Measurements from ENCODE around the gene EML6. TPM values are rescaled to one million over a fixed set of nuclear protein-coding genes. Genes with fewer than 3 reads are reported as not detected.

EML6 gene
- total RNA-seq, 1 experiment from 2014 or later: 15.7 TPM

DNA sequence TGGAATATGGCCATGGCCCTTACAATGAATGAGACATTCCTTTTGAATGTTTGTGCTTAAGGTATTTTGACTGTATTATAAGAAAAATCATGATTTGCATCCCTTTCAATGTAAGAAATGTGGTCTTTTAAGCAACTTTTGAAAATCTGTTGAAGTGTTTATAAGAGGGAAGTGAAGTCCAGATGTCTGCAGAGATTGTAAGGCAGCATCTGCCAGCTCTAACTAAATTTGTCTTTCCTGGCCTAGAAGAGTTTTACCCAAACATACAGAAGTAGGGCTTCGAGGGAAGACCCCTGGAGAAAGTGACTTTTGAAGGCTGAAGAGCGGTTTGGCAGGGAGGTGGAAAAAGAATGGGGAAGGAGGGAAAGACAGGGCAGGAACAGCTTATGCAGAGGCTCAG is 12.2 kb downstream of the EML6 start:
- intact Hi-C loops (cut with micrococcal nuclease): no loop called here
- ATAC-seq (no peak), DNase-seq (no peak)
- Histone ChIP-seq H2AFZ (ENCODE audit: low read length) (no peak overlapping the region), H3K27me3 (ENCODE audit: low read length) (no peaks in the 10 kb centered on the region), H3K4me1 (ENCODE audit: insufficient read depth, low read length) (no peaks in the 10 kb centered on the region), H3K27ac (ENCODE audit: low read length) (no peak overlapping the region), H3F3A (ENCODE audit: low read length, unreplicated experiment) (no peaks in the 10 kb centered on the region), H3K9me3 (ENCODE audit: low read length) (no peaks in the 10 kb centered on the region), H3K79me2 (ENCODE audit: low read length) (no peaks in the 10 kb centered on the region), H4K20me1 (ENCODE audit: low read length) (no peaks in the 10 kb centered on the region), H3K9me2 (replicated peaks; ENCODE audit: low read length) (no peaks in the 10 kb centered on the region), H3K4me3 (ENCODE audit: low read length) (no peak overlapping the region), H3K4me2 (ENCODE audit: low read length) (no peak overlapping the region), H3K36me3 (ENCODE audit: low read depth, low read length) (no peaks in the 10 kb centered on the region), H3K9ac (ENCODE audit: low read length) (no peak overlapping the region)
- no TSS peak for BruUV-seq (replicated peaks)
- ChIA-PET CTCF (no interaction called here), POLR2A (ENCODE audit: unreplicated experiment) (no interaction called here)
- TF ChIP-seq EZH2 (IDR thresholded peaks at IDR 0.05; ENCODE audit: low read length, unreplicated experiment) (no peak), EZH2phosphoT487 (IDR thresholded peaks at IDR 0.05; ENCODE audit: borderline replicate concordance, low read length) (no peak)
- TF ChIP-seq, protein P1, sequence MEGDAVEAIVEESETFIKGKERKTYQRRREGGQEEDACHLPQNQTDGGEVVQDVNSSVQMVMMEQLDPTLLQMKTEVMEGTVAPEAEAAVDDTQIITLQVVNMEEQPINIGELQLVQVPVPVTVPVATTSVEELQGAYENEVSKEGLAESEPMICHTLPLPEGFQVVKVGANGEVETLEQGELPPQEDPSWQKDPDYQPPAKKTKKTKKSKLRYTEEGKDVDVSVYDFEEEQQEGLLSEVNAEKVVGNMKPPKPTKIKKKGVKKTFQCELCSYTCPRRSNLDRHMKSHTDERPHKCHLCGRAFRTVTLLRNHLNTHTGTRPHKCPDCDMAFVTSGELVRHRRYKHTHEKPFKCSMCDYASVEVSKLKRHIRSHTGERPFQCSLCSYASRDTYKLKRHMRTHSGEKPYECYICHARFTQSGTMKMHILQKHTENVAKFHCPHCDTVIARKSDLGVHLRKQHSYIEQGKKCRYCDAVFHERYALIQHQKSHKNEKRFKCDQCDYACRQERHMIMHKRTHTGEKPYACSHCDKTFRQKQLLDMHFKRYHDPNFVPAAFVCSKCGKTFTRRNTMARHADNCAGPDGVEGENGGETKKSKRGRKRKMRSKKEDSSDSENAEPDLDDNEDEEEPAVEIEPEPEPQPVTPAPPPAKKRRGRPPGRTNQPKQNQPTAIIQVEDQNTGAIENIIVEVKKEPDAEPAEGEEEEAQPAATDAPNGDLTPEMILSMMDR (conservative IDR thresholded peaks at IDR 0.05; ENCODE audit: low read depth, low read length): no peak

DNA sequence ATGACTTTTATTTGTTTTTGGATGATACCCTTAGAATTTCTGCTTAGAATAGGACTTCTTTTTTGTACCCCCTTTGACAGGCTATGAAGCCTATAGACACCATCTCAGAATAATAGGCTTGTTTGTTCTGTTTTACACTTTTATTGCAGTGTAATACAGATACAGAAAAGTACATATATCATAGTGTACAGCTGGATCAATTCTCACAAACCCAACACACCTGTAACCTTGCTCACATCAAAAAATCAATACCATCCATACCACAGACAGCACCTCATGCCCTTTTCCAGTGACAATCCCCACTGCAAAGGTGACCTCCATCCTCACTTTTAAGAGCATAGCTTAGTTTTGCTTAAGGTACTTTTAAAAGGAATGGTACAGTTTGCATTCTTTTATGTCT is 14.8 kb downstream of the EML6 start:
- no peak for ATAC-seq
- no peaks in the 10 kb centered on the region for H3K9me2 ChIP-seq (replicated peaks; ENCODE audit: low read length)
- POLR2A ChIA-PET (ENCODE audit: unreplicated experiment): no interaction called here
- H3K27ac ChIP-seq (ENCODE audit: low read length): no peak overlapping the region
- H3K4me1 ChIP-seq (ENCODE audit: insufficient read depth, low read length): no peaks in the 10 kb centered on the region
- CTCF ChIA-PET: no interaction called here
- no peak overlapping the region for H3K4me3 ChIP-seq (ENCODE audit: low read length)
- no peaks in the 10 kb centered on the region for H3K79me2 ChIP-seq (ENCODE audit: low read length)
- H3K9me3 ChIP-seq (ENCODE audit: low read length): no peaks in the 10 kb centered on the region
- no peaks in the 10 kb centered on the region for H3K36me3 ChIP-seq (ENCODE audit: low read depth, low read length)
- no peak for DNase-seq
- no peaks in the 10 kb centered on the region for H3K27me3 ChIP-seq (ENCODE audit: low read length)
- no peak overlapping the region for H2AFZ ChIP-seq (ENCODE audit: low read length)
- TF ChIP-seq, protein P1 (conservative IDR thresholded peaks at IDR 0.05; ENCODE audit: low read depth, low read length): no peak
- TF ChIP-seq EZH2phosphoT487 (IDR thresholded peaks at IDR 0.05; ENCODE audit: borderline replicate concordance, low read length) (no peak), EZH2 (IDR thresholded peaks at IDR 0.05; ENCODE audit: low read length, unreplicated experiment) (no peak)
- H4K20me1 ChIP-seq (ENCODE audit: low read length): no peaks in the 10 kb centered on the region
- H3F3A ChIP-seq (ENCODE audit: low read length, unreplicated experiment): no peaks in the 10 kb centered on the region
- BruUV-seq (replicated peaks): no TSS peak
- intact Hi-C loops (cut with micrococcal nuclease): no loop called here
- H3K9ac ChIP-seq (ENCODE audit: low read length): no peak overlapping the region
- H3K4me2 ChIP-seq (ENCODE audit: low read length): no peak overlapping the region

DNA sequence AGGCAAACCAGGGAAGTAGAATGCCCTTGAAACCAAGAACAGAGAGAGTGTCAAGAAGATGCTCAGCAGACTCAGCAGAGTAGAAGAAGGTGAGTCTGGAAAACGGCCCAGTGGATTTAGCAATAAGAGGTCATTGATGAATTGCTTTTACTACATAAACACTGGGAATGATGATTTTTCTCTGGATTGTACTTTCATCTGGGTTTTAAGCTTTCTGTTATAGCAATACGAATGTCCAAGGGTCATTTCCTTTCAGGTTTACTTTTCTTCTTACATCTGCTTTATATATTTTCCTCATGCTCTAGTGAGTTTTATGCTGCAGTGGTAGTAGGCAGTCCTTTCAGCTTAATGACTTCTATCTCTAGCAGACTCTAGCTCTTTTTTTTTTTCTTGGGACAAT is 16.9 kb downstream of the EML6 start:
- ChIA-PET POLR2A (ENCODE audit: unreplicated experiment) (interaction anchor here (0.6 to 0.7 kb wide), 2 partner anchors 12 to 232 kb away, joined by 3 read pairs; no protein-coding TSS in a partner anchor), CTCF (no interaction called here)
- no peaks in the 10 kb centered on the region for H3K27me3 ChIP-seq (ENCODE audit: low read length)
- TF ChIP-seq, protein P1 (conservative IDR thresholded peaks at IDR 0.05; ENCODE audit: low read depth, low read length): no peak
- TF ChIP-seq EZH2phosphoT487 (IDR thresholded peaks at IDR 0.05; ENCODE audit: borderline replicate concordance, low read length) (no peak), EZH2 (IDR thresholded peaks at IDR 0.05; ENCODE audit: low read length, unreplicated experiment) (no peak)
- no peaks in the 10 kb centered on the region for H3K9me3 ChIP-seq (ENCODE audit: low read length)
- H3K79me2 ChIP-seq (ENCODE audit: low read length): no peaks in the 10 kb centered on the region
- ATAC-seq (no peak), DNase-seq (no peak)
- H3K9me2 ChIP-seq (replicated peaks; ENCODE audit: low read length): no peaks in the 10 kb centered on the region
- no peaks in the 10 kb centered on the region for H3F3A ChIP-seq (ENCODE audit: low read length, unreplicated experiment)
- no peak overlapping the region for H3K4me2 ChIP-seq (ENCODE audit: low read length)
- H3K36me3 ChIP-seq (ENCODE audit: low read depth, low read length): no peaks in the 10 kb centered on the region
- H3K9ac ChIP-seq (ENCODE audit: low read length): no peak overlapping the region
- H3K4me1 ChIP-seq (ENCODE audit: insufficient read depth, low read length): no peaks in the 10 kb centered on the region
- no peak overlapping the region for H2AFZ ChIP-seq (ENCODE audit: low read length)
- H4K20me1 ChIP-seq (ENCODE audit: low read length): no peaks in the 10 kb centered on the region
- intact Hi-C loops (cut with micrococcal nuclease): no loop called here
- BruUV-seq (replicated peaks): no TSS peak
- H3K27ac ChIP-seq (ENCODE audit: low read length): no peak overlapping the region
- H3K4me3 ChIP-seq (ENCODE audit: low read length): no peak overlapping the region
